Kidney glomerular epithelial cell (primary cell): ENCODE measurements around the gene CENPVL2.
"Not testable (repeated sequence)": the region's sequence is repeated elsewhere in the genome, so short reads cannot be mapped to it uniquely, and the experiment has no call there.

ENCODE experiments used
- DNase-seq: peaks from one replicate; lab custom pipeline; 2025; lab: John Stamatoyannopoulos, UW

The CENPVL2 gene

GRCh38 chrX:51682720-51683062 lies at the start of gene CENPVL2:
Gene CENPVL2 (minus strand): TSS chrX:51682831. CDS start chrX:51682831, 0 bp downstream.
- not testable (repeated sequence) for DNase-seq

DNA sequence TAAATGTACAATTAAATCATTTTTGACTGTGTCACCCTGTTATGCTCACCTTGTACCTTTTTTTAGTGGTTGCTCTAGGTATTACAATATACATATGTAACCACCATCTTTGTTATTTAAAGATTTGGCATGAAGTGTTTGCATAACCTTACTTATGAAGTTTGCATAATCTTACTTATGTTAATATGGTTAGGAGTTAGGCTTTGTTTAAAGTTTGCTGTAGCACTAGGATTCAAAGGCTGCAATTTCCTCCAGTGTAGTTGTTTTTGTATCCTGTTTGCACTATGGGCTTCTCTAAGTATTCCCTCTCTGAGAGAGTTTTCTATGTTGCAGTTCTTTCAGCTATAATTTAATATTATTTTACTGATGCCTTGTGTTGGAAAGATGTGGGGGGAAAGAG lies 45.6 kb upstream of the CENPVL2 start:
- no peak for DNase-seq

- not testable (repeated sequence) for DNase-seq
Measured at GRCh38 chrX:51712943-51713647, 30.5 kb upstream of the CENPVL2 start.

DNA sequence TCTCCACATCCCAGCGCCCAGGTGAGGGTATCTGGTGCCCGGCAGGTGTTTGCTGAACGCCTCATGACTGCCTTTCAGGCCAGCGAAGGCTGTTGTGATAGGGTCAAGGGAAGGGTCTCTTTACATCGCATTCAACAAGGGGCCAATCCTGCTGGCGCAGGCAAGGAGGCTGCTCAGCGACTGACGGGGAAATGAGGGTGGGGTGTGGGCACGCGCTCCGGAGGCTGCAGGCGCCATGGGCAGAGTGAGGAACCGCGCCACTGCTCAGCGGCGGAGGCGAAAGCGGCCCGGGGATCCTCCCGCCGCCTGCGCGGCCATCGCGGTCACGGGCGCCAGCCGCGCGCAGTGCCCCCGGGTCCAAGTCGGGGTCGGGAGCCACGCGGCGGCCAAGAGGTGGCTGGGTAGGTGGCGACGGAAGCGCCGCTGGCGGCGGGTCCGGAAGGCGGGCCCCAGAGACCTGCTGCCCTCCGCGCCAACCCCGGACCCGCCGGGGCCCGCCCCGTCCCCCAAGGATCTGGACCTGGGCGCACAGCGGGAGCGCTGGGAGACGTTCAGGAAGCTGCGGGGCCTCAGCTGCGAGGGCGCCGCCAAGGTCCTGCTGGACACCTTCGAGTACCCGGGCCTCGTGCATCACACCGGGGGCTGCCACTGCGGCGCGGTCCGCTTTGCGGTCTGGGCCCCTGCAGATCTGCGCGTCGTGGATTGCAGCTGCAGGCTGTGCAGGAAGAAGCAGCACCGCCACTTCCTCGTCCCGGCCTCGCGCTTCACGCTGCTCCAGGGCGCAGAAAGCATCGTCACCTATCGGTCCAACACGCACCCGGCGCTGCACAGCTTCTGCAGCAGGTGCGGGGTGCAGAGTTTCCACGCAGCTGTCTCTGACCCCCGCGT lies 27.9 kb upstream of the CENPVL2 start, which contains the start of gene CENPVL1:
CENPVL1 (plus strand) TSS at position 236 of the 888 bp plus-strand sequence; CDS start at position 236, 0 bp downstream.
- not testable (repeated sequence) for DNase-seq

DNA sequence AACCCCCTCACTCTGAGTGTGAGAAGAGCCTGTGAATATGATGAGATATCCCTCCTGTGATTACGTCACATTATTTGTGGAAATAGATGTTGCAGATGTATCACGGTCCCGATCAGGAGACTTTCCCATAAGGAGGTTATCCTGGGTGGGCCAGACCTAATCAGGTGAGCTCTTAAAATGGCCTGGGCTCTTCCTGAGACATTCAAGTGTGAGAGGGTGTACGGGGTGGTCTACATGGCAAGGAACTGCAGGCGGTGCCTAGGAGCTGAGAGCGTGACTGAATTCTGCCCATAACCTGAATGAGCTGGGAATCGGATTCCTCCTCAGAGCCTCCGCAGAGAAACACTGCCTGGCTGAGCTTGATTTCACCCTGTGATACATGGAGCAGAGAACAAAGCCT lies 14.8 kb upstream of the CENPVL2 start:
- DNase-seq: no peak

GRCh38 chrX:51694254-51694653 lies 11.6 kb upstream of the CENPVL2 start:
- no peak for DNase-seq

DNA sequence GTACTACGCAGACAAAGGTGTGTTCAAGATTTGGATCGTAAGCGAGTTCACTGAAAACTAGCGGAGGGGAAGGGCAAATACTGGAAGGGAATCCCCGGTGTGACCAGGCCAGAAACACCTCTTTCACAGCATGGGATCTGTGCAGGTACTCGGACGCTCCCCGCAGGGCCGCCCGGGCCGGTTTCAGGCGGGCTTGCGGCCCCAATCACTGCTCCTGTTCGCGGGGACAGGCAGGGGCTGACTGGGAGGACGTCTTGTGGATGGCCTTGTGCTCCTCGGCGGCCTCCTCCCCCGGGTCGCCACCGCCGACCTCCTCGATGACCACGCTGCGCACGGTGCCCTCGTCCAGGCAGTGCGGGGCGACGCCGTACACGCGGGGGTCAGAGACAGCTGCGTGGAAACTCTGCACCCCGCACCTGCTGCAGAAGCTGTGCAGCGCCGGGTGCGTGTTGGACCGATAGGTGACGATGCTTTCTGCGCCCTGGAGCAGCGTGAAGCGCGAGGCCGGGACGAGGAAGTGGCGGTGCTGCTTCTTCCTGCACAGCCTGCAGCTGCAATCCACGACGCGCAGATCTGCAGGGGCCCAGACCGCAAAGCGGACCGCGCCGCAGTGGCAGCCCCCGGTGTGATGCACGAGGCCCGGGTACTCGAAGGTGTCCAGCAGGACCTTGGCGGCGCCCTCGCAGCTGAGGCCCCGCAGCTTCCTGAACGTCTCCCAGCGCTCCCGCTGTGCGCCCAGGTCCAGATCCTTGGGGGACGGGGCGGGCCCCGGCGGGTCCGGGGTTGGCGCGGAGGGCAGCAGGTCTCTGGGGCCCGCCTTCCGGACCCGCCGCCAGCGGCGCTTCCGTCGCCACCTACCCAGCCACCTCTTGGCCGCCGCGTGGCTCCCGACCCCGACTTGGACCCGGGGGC lies 567 bp downstream of the CENPVL2 start:
- not testable (repeated sequence) for DNase-seq

GRCh38 chrX:51679689-51680433 lies 2.8 kb downstream of the CENPVL2 start:
- not testable (repeated sequence) for DNase-seq

GRCh38 chrX:51665981-51666380 lies 16.6 kb downstream of the CENPVL2 start:
- no peak for DNase-seq

DNA sequence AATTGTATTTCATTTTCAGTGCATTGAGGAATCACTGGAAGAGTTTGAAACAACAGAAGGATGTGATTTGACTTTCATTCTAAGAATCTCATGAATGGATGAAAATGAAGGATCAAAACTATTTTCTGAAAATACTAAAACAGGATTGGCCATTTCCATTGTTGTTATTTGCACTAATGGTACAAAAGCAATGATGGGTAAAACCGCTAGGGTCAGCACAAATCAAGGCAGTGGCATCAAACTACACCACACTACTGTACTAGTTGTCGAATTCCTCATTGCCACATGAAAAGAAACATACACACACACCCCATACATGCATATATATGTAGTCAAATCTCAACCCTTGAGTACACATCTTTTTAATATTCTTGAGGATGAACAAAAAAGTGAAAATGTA lies 39.3 kb downstream of the CENPVL2 start:
- DNase-seq: no peak

- peak; percentile 50 for DNase-seq
Measured at GRCh38 chrX:51641421-51642021, 41.1 kb downstream of the CENPVL2 start.

DNA sequence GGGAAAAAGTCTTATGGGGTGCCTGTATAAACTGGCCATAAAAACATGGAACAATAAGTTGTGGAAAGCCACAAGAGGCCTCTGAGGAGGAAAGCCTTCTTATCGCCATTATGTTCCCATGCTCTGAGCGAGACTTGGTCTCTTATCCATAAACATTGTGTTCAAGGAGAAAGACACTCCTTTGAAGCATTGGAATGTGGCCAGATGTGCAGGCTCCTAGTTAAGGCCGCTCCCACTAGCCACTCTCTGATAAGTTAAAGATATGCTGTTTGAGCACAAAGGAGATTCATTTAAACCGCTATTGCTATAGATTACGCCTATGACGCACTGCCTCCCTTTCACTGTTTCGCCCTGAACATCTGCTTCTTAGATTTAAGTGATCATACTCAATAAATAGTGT lies 46.1 kb downstream of the CENPVL2 start:
- not testable (repeated sequence) for DNase-seq
